GM10847 (cell line): ENCODE results near the gene ATCAY.

ENCODE experiments used
- POLR2A ChIP-seq: IDR thresholded peaks from 2 replicates; pipeline ENCODE4 v1.6.1; 2011; ENCODE audit not compliant: insufficient read length; ENCODE audit errors: extremely low read depth

ATCAY gene

DNA sequence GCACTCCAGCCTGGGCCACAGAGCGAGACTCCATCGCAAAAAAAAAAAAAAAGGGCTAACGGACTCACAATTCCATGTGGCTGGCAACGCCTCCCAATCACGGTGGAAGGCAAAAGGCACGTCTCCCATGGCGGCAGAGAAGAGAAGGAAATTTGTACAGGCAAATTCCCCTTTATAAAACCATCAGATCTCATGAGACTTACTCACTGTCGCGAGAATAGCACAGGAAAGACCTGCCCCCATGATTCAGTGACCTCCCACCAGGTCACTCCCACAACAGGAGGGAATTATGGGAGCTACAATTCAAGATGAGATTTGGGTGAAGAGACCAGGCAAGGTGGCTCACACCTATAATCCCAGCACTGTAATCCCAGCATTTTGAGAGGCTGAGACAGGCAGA is 33.7 kb downstream of the ATCAY start:
- TF ChIP-seq POLR2A = no peak

DNA sequence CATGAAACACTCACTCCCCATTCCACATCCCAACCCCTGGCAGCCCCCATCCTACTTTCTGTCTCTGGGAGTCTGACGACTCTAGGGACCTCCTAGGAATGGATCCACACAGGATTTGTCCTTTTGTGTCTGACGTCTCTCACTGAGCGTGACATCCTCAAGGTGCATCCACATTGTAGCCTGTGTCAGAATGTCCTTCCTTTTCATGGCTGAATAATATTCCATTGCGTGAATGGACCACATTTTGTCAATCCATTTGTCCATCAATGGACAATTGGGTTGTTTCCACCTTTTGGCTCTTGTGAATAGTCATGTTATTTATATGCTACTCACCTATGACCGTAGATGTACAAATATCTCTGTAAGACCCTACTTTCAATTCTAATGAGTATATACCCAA is 35.5 kb downstream of the ATCAY start:
- no peak for TF ChIP-seq POLR2A

DNA sequence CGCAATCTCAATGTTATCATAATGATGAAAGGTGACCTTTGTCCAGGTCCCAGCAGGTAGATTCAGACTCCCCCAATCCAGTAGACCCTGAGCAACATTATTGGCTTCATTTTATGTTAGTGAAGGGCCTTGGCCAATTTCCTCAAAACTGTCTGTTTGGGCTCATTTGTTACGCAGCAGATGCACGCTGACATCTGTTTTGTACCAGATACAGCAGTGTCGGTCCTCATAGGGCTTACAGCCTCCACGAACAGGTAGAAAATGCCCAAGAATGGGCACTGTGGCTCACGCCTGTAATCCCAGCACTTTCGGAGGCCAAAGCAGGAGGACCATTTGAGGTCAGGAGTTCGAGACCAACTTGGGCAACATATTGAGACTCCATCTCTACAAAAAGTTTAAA is 39.3 kb downstream of the ATCAY start:
- no peak for TF ChIP-seq POLR2A

DNA sequence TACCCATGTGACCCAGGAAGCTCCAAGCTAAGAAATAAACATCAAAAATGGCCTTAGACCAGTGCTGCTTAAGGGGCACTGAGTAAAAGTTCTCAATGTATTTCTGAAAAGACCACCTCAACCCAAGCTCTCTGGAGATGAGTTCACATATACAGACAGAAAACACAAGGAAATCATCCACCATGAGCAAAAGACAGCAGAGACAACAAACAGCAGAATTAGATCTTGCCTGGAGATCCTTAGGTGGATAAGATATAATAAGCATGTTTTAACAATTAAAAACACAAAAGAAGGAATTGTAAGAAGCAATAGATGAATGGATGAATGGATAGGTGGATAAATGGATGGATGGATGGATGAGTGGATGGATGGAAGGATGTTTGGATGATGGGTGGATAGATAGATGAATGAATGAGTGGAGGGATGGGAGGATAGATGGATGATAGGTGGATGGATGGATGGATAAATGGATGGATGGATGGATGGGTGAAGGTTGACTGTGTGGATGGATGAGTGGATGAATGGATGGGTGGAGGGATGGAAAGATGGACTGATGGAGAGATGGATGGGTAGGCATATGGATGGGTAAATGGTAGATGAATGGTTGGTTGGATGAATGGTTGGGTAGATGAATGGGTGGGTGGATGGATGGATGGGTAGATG is 42.7 kb downstream of the ATCAY start:
- no peak for TF ChIP-seq POLR2A

DNA sequence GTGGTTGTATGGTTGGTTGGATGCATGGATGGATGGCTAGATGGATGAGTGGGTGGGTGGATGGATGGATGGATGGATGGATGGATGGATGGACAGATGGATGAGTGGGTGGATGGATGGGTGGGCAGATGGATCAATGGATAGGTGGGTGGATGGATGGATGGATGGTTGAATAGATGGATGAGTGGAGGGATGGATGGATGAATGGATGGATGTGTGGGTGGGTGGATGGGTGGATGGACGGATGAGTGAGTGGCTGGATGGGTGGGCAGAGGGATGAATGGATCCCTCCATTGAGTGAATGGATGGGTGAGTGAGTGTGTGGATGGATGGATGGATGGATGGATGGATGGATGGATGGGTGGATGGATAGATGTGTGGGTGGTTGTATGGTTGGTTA is 43.4 kb downstream of the ATCAY start:
- no peak for TF ChIP-seq POLR2A

DNA sequence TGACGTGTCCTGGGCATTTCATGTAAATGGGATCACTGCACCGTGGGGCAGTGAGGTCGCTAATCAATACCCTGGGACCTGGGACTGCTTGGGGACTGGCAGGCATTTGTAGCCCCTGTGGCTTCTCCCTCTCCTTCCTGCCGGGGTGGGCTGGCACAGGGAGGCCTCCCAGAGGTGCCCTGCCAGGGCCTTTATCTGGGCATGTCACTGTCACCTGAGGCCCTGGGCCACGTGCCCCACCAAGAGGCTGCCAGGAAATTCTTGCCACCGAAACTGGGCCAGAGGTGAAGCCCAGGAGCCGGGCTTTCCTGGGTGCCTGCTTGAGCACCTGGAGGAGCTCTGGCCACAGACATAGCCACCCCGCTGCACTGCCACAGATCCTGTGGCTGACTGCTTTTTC is 50.6 kb downstream of the ATCAY start:
- no peak for TF ChIP-seq POLR2A

DNA sequence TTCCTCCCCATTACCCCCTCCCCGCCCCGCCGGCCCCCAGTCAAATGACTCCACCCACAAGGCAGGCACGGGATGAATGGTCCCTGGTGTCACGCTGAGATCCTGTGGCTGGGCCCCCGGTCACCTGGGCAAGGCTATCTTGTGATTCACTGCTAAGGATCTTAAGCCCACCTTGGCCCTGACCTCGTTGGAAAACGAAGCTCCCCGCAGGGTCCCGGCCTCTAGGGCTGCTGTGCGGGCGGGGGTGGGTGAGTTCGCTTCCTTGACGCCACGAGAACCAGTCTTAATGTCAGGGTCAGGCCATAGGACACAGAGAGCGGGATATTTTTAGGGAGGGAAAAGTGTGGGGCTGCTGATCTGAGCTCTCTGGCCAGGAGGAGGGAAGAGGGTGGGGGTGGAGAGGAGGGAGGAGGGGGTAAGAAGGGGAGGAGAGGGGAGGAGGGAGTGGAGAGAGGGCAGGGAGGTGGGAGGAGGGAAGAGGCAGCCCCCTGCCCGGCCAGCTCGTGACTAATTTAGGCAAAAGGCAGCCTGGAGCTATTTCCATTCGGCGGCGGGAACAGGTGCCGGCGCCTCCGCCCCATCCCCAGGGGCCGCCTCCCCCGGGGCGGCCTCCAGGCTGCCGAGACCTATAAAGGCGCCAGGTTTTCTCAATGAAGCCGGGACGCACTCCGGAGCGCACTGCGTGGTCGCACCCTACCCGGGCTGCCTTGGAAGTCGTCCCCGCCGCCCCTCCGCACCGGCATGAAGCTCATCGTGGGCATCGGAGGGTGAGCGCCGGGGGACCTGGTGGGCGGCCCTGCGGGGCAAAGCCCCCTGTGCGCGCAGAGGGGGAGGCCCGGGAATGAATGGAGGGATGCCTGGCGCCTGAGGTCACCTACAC is 52.7 kb downstream of the ATCAY start, which contains the start of gene NMRK2:
TSS of gene NMRK2 (plus strand) at position 139 of the 880 bp plus-strand sequence. CDS start at position 742, 603 bp downstream.
- no peak for TF ChIP-seq POLR2A

DNA sequence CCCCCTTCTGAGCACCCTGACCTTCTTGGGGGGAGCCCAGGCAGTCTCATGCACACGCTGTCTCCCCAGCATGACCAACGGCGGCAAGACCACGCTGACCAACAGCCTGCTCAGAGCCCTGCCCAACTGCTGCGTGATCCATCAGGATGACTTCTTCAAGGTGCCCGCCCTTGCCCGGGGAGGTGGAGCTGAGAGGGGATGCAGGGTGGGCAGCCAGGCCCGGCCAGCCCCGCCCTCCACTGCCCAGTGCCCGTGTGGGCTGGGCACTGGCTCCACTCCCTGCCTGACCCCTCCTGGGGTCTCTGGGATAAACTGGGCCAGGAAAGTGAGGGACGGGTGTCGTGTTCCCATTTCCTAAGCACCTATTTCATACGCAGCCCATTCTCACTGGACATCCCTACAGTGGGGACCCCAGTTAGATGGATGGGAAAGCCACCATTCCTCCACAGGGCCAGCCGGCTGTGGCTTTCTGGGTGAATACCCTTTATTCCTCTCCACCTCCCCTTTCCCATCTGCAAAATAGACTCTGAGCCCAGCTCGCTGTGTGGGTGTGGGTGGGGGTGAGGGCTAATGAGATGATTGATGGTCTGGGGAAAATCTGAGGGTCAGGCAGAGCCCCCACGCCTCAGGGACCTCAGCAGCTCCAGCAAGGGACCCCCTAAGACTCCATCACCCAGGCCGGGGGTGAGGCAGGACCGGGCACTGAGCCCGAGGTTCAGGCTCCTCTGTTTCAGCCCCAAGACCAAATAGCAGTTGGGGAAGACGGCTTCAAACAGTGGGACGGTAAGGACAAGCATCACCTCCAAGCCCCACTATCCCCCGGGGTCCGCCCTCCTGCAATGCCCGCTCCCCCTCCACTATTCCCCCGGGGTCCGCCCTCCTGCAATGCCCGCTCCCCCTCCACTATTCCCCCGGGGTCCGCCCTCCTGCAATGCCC is 56.3 kb downstream of the ATCAY start:
- no peak for TF ChIP-seq POLR2A

DNA sequence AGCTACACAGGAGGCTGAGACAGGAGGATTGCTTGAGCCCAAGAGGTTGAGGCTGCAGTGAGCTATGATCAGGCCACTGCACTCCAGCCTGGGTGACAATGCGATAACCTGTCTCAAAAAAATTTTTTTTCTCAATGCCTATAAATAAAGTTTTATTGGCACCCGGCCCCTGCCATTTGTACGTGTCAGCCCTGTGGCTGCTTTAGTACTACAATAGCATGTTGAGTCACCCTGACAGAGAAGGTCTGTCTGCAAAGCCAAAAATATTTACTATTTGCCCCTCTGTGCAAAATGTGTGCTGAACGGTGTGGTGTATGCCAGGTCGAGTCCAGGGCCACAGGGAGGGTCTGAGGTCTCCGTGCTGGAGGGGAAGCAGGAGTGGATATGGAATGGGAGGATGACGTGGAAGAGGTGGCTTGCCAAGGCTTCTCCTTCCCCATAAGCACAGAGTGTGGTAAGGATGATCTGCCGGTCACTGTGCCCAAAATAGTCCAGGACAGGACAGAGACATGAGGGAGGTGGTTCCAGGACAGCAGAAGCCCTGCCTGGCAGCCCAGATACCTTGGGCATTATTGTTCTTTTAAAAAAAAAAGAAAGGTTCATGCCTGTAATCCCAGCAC is 62.4 kb downstream of the ATCAY start:
- no peak for TF ChIP-seq POLR2A

DNA sequence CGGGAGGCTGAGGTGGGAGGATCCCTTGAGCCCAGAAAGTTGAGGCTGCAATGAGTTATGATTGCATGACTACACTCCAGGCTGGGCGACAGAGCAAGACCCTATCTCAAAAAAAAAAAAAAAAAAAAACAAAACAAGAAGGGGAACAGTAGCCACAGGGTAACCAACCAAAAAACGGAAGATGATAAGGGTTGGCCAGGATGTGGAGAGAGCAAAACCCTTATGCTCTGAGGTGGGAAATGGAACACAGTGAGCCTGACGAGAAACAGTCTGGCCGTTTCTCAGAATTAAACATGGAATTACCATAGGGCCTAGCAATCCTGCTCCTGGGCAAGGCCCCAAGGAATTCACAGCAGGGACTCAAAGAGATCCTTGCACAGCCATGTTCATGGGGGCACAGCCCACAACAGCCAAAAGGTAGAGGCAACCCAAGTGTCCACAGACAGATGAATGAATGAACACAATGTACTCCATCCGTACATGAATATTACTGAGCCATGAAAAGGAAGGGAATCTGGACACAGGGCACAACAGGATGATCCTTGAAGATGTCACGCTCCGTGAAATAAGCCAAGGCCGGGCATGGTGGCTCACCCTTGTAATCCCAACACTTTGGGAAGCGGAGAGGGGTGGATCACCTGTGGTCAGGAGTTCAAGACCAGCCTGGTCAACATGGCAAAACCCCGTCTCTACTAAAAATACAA is 63.7 kb downstream of the ATCAY start:
- no peak for TF ChIP-seq POLR2A

DNA sequence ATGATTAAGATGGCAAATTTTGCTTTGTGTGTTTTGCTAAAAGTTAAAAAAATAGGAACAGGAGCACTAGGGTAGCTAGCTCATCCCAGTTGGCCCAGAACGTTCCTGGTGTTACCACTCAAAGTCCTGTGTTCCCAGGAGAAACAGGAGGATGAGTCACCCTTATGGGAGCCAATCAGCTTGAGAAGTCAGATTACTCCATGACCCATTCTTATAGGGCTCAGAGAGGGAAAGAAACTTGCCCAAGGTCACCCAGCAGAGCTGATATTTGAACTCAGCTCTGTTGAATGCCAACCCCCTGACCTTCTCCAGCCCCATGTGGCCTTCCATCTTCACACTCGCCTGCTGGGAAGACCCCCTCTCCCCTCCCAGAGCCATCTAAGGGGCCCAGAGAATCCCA is 65.4 kb downstream of the ATCAY start:
- no peak for TF ChIP-seq POLR2A

DNA sequence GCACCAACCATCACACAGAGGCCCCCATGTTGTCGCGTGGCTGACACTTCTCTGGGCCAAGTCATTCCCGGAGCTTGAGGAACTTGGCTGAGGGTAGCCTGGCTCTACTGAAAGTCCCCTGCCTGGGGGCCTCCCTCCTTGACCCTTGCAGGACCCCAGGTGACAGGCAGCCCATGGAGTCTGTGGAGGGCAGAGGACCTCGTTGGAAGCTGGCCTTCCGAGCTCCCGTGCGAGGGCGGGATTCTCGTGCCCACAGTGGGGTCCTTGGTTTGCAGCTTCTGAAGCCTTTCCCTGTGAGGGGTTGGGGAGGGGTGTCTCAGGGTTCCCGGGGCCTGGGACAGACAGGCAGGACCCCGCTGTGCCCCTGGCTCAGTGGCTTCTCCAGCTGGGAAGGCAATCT is 68.8 kb downstream of the ATCAY start:
- TF ChIP-seq POLR2A = no peak

DNA sequence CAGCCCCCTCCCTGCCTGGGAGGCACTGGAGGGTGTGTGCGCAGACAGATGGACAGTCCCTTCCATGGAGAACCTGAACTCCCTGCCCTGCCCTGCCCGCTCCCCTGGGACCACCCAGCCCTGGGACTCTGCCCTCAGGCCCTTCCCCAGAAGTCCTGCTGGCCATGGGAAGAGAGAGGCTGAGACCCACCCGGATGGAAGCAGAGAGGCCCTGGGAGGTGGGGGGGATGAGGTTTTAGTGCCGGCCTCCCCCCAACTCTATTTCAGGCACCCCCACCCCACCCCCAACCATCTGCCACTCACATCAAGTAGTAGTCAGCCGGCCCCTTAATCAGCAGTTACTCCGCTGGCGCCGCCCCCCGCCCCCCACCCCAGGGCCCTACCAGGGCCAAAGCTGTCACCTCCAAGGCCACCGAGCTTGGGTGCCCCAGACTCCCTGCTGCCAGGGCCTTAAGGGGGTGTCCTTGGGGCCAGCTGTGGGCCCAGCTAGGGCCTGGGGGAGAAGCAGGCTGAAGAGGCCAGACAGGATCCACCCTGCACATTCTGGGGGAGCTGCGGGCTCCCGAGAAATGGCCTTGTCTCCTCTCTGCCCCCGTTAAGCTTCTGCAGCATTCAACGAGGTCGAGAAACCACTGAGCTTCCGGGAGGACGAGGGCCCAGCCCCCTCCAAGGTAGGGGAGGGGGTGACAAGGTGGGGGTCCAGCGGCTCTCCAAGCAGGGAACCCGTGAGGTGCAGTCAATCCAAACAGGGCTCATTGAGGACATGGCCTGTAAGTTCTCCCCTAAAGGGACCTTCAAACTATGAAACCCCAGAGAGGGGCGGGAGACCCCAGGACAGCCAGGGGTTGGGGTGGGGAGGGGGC is 69.7 kb downstream of the ATCAY start:
- no peak for TF ChIP-seq POLR2A
